ENCODE data around the gene CYB5R2.
A peak's percentile ranks its signal among the peaks of the same experiment; 100 is the strongest.
"Not testable (repeated sequence)": the region's sequence is repeated elsewhere in the genome, so short reads cannot be mapped to it uniquely, and the experiment has no call there.

CYB5R2 gene

GRCh38 chr11:7668911-7669310, 4.4 kb downstream of the CYB5R2 start:
- no peak for DNase-seq (ENCODE audit: low read depth in 2 of 2)

- no peak for DNase-seq (ENCODE audit: low read depth in 2 of 2)
Observed at GRCh38 chr11:7668464-7668863, 4.8 kb downstream of the CYB5R2 start.

- DNase-seq (ENCODE audit: low read depth in 2 of 2) = no peak
Observed at GRCh38 chr11:7667460-7667859, 5.8 kb downstream of the CYB5R2 start.

GRCh38 chr11:7666292-7666866, 6.9 kb downstream of the CYB5R2 start:
- no peak for DNase-seq (ENCODE audit: low read depth in 2 of 2)

GRCh38 chr11:7665473-7666291, 7.6 kb downstream of the CYB5R2 start:
- no peak for DNase-seq (ENCODE audit: low read depth in 2 of 2)

- DNase-seq (ENCODE audit: low read depth in 2 of 2) = no peak
Observed at GRCh38 chr11:7664867-7665266, 8.4 kb downstream of the CYB5R2 start.

GRCh38 chr11:7663531-7663930, 9.8 kb downstream of the CYB5R2 start:
- not testable (repeated sequence) for DNase-seq (ENCODE audit: low read depth in 2 of 2)

GRCh38 chr11:7657306-7658025, 15.8 kb downstream of the CYB5R2 start:
- DNase-seq (ENCODE audit: low read depth in 2 of 2) = peak; percentile 31 to 44

GRCh38 chr11:7656704-7657103, 16.6 kb downstream of the CYB5R2 start:
- DNase-seq (ENCODE audit: low read depth in 2 of 2) = no peak

- no peak for DNase-seq (ENCODE audit: low read depth in 2 of 2)
Observed at GRCh38 chr11:7655253-7656217, 17.8 kb downstream of the CYB5R2 start.

- no peak for DNase-seq (ENCODE audit: low read depth in 2 of 2)
Observed at GRCh38 chr11:7654195-7654705, 19.1 kb downstream of the CYB5R2 start.

GRCh38 chr11:7651700-7652099, 21.6 kb downstream of the CYB5R2 start:
- DNase-seq (ENCODE audit: low read depth in 2 of 2) = no peak

GRCh38 chr11:7651140-7651551, 22.2 kb downstream of the CYB5R2 start:
- peak in 1 of 2 experiments; percentile 10 for DNase-seq (ENCODE audit: low read depth in 2 of 2)

GRCh38 chr11:7648264-7648663, 25.0 kb downstream of the CYB5R2 start:
- no peak for DNase-seq (ENCODE audit: low read depth in 2 of 2)

- DNase-seq (ENCODE audit: low read depth in 2 of 2) = no peak
Observed at GRCh38 chr11:7646866-7647265, 26.4 kb downstream of the CYB5R2 start.

- DNase-seq (ENCODE audit: low read depth in 2 of 2) = no peak
Observed at GRCh38 chr11:7645206-7645605, 28.1 kb downstream of the CYB5R2 start.

- DNase-seq (ENCODE audit: low read depth in 2 of 2) = no peak
Observed at GRCh38 chr11:7643314-7643713, 30.0 kb downstream of the CYB5R2 start.

- no peak for DNase-seq (ENCODE audit: low read depth in 2 of 2)
Observed at GRCh38 chr11:7642747-7643146, 30.6 kb downstream of the CYB5R2 start.

GRCh38 chr11:7640816-7641215, 32.5 kb downstream of the CYB5R2 start:
- DNase-seq (ENCODE audit: low read depth in 2 of 2) = no peak

- no peak for DNase-seq (ENCODE audit: low read depth in 2 of 2)
Observed at GRCh38 chr11:7639643-7640025, 33.7 kb downstream of the CYB5R2 start.

All from fibroblast of skin of left quadriceps (primary cell).